IMR-90 (cell line): ENCODE results near the gene PHC3. TPM values are rescaled to one million over a fixed set of nuclear protein-coding genes. Genes with fewer than 3 reads are reported as not detected.
"Not testable (repeated sequence)": the region's sequence is repeated elsewhere in the genome, so short reads cannot be mapped to it uniquely, and the experiment has no call there.

ENCODE experiments used
- ATAC-seq: fragments of 200-7000 bp; cut with Tn5 transposase; 2 replicates; pipeline ENCODE4 v1.9.1; 2020; ENCODE audit warnings: low read depth, mild to moderate bottlenecking, moderate library complexity
- BruUV-seq: library from RNA; stranded (reverse); fragments of 400-500 nt; replicated peaks from 2 replicates; lab custom pipeline; 2021; lab: Mats Ljungman, UMichigan
- CTCF ChIA-PET: fragments of 300-600 bp; formaldehyde crosslinking; extraction: SDS; loops from one replicate; lab custom pipeline; 2021; ENCODE audit warnings: antibody characterized with exemption; lab: Yijun Ruan, JAX
- POLR2A ChIA-PET: fragments of 300-600 bp; sonication (Branson Sonifier 250); formaldehyde crosslinking; loops from one replicate; lab custom pipeline; 2022; ENCODE audit warnings: antibody characterized with exemption; ENCODE audit not compliant: unreplicated experiment; lab: Charles Lee
- DNase-seq: peaks from one replicate; pipeline ENCODE4 v3.0.0; 2013
- H2AFZ ChIP-seq: replicated peaks from 2 replicates; pipeline ENCODE3; 2013; ENCODE audit warnings: low read length, mild to moderate bottlenecking; ENCODE audit not compliant: poor library complexity
- H2AK5ac ChIP-seq: 2 replicates; pipeline ENCODE4 v1.6.1; 2013; ENCODE audit warnings: low read depth, low read length, inconsistent platforms
- H2AK9ac ChIP-seq: replicated peaks from 2 replicates; pipeline ENCODE3; 2013; ENCODE audit warnings: mild to moderate bottlenecking, low read depth, low read length, moderate library complexity; ENCODE audit not compliant: poor library complexity
- H2BK120ac ChIP-seq: 2 replicates; pipeline ENCODE4 v1.6.1; 2013; ENCODE audit warnings: low read depth, low read length, inconsistent platforms
- H2BK15ac ChIP-seq: 3 replicates; pipeline ENCODE4 v1.6.1; 2013; ENCODE audit warnings: low read depth, low read length, inconsistent platforms
- H2BK20ac ChIP-seq: 2 replicates; pipeline ENCODE4 v1.6.1; 2013; ENCODE audit warnings: low read depth, mild to moderate bottlenecking, inconsistent platforms, low read length, moderate library complexity
- H2BK5ac ChIP-seq: 2 replicates; pipeline ENCODE4 v1.6.1; 2013; ENCODE audit warnings: mild to moderate bottlenecking, low read depth, low read length, inconsistent platforms; ENCODE audit not compliant: poor library complexity, severe bottlenecking
- H3K14ac ChIP-seq: replicated peaks from 2 replicates; pipeline ENCODE4 v1.6.1; 2013; ENCODE audit warnings: low read depth, low read length, inconsistent platforms
- H3K18ac ChIP-seq: 2 replicates; pipeline ENCODE4 v1.6.1; 2013; ENCODE audit warnings: low read depth, low read length, control low read depth
- H3K23ac ChIP-seq: 2 replicates; pipeline ENCODE4 v1.6.1; 2013; ENCODE audit warnings: low read depth, low read length, inconsistent platforms
- H3K27ac ChIP-seq: 2 replicates; pipeline ENCODE4 v1.5.1; 2013; ENCODE audit warnings: mild to moderate bottlenecking, control low read depth, low read length; ENCODE audit not compliant: insufficient read depth
- H3K27me3 ChIP-seq: 2 replicates; pipeline ENCODE4 v1.6.1; 2013; ENCODE audit warnings: low read length; ENCODE audit not compliant: control insufficient read depth, insufficient read depth
- H3K36me3 ChIP-seq: 2 replicates; pipeline ENCODE4 v1.6.1; 2013; ENCODE audit warnings: low read length, mixed read lengths; ENCODE audit not compliant: control insufficient read depth, insufficient read depth
- H3K4ac ChIP-seq: 2 replicates; pipeline ENCODE4 v1.6.1; 2013; ENCODE audit warnings: low read depth, low read length, inconsistent platforms
- H3K4me1 ChIP-seq: 2 replicates; pipeline ENCODE4 v1.6.1; 2013; ENCODE audit warnings: low read length, mixed read lengths; ENCODE audit not compliant: control insufficient read depth, insufficient read depth
- H3K4me2 ChIP-seq: 2 replicates; pipeline ENCODE4 v1.6.1; 2013; ENCODE audit warnings: low read depth, mild to moderate bottlenecking, control low read depth, low read length, moderate library complexity
- H3K4me3 ChIP-seq: 2 replicates; pipeline ENCODE4 v1.5.1; 2013; ENCODE audit warnings: low read depth, mild to moderate bottlenecking, control low read depth, low read length, moderate library complexity; ENCODE audit not compliant: insufficient read depth
- H3K56ac ChIP-seq: 2 replicates; pipeline ENCODE4 v1.6.1; 2013; ENCODE audit warnings: low read length, inconsistent platforms; ENCODE audit not compliant: insufficient read depth; ENCODE audit errors: extremely low read depth
- H3K79me1 ChIP-seq, 2 experiments: 2 replicates each; pipeline ENCODE4 v1.6.1; 2013; ENCODE audit warnings: low read length in 2 of 2, inconsistent platforms in 1 of 2, low read depth in 1 of 2
- H3K9ac ChIP-seq: 2 replicates; pipeline ENCODE4 v1.6.1; 2013; ENCODE audit warnings: low read depth, low read length, control low read depth
- H3K9me1 ChIP-seq: 2 replicates; pipeline ENCODE4 v1.6.1; 2013; ENCODE audit warnings: low read length, inconsistent platforms; ENCODE audit not compliant: insufficient read depth
- H3K9me3 ChIP-seq: 2 replicates; pipeline ENCODE4 v1.6.1; 2013; ENCODE audit warnings: low read length; ENCODE audit not compliant: control insufficient read depth, insufficient read depth
- H4K20me1 ChIP-seq: 2 replicates; pipeline ENCODE4 v1.6.1; 2013; ENCODE audit warnings: low read length, inconsistent platforms; ENCODE audit not compliant: insufficient read depth
- H4K5ac ChIP-seq: 2 replicates; pipeline ENCODE4 v1.6.1; 2013; ENCODE audit warnings: mild to moderate bottlenecking, low read depth, low read length, control low read depth
- H4K8ac ChIP-seq, 2 experiments: 2 replicates each; pipeline ENCODE4 v1.6.1; 2013; ENCODE audit warnings: low read depth in 2 of 2, low read length in 2 of 2, control low read depth in 1 of 2, inconsistent platforms in 1 of 2
- H4K91ac ChIP-seq: 2 replicates; pipeline ENCODE4 v1.6.1; 2013; ENCODE audit warnings: low read depth, low read length, inconsistent platforms; ENCODE audit not compliant: insufficient read depth
- whole genome bisulfite sequencing, 2 experiments: methylation state at CpG; one replicate each; pipeline versions ENCODE4 v1.1.5 to v1.1.7; 2013; ENCODE audit warnings: missing lambda C conversion rate in 2 of 2; ENCODE audit not compliant: insufficient read length in 1 of 2; ENCODE audit errors: extremely low coverage in 2 of 2; 5-methylcytosine and 5-hydroxymethylcytosine counted together
- dilution Hi-C: fragments of 300-500 bp; cut with HindIII; formaldehyde crosslinking; loops from one replicate; pipeline ENCODE4 v1.14.3; 2018; ENCODE audit warnings: low sequenced_read_pairs; ENCODE audit not compliant: unreplicated experiment
- in situ Hi-C: fragments of 300-500 bp; cut with MboI; formaldehyde crosslinking; loops from 3 replicates; pipeline ENCODE4 v1.14.3; 2019; ENCODE audit warnings: low sequenced_read_pairs, inconsistent platforms, mixed read lengths
- intact Hi-C: fragments of 100-400 bp; cut with micrococcal nuclease; formaldehyde crosslinking; loops from 2 replicates; pipeline ENCODE4 v1.10.0; 2022
- polyA plus RNA-seq, 3 experiments: library from polyadenylated mRNA; depleted of rRNA; stranded (reverse); fragments of >200 nt; gene quantifications; 2 replicates each; pipeline ENCODE4 v1.2.3, GENCODE V29; 2012; ENCODE audit warnings: low replicate concordance in 1 of 3
- total RNA-seq: library from RNA; depleted of rRNA; stranded (reverse); fragments of >200 nt; gene quantifications from 2 replicates; pipeline ENCODE4 v1.2.3, GENCODE V29; 2012

PHC3 gene
- total and polyA plus RNA-seq, 2 of the 4 experiments (the other 2 are of a cell fraction), result 18.3 to 26.3 TPM

GRCh38 chr3:170195759-170196158, 14.2 kb upstream of the PHC3 start:
- H2BK15ac ChIP-seq, H3K27me3 ChIP-seq, H4K8ac ChIP-seq, H2AK5ac ChIP-seq, ATAC-seq, intact Hi-C loops, H3K56ac ChIP-seq, H2BK120ac ChIP-seq, H3K23ac ChIP-seq, DNase-seq, in situ Hi-C loops, H3K4me3 ChIP-seq, dilution Hi-C loops, H3K4me2 ChIP-seq, H3K4me1 ChIP-seq, H3K4ac ChIP-seq, H3K9ac ChIP-seq, H3K9me3 ChIP-seq, H4K5ac ChIP-seq, BruUV-seq, H4K20me1 ChIP-seq, CTCF ChIA-PET, POLR2A ChIA-PET, H3K14ac ChIP-seq, H2BK20ac ChIP-seq, H2AFZ ChIP-seq, H3K27ac ChIP-seq, H3K79me1 ChIP-seq, H2BK5ac ChIP-seq, H3K36me3 ChIP-seq, H3K18ac ChIP-seq, H3K9me1 ChIP-seq, H2AK9ac ChIP-seq, H4K91ac ChIP-seq: not testable (repeated sequence)
- WGBS, 2 experiments, result no CpG with 5 or more reads among the region's 3 CpGs
